ENCODE measurements around the gene ATAT1. TPM values are rescaled to one million over a fixed set of nuclear protein-coding genes. Genes with fewer than 3 reads are reported as not detected.

The ATAT1 gene
- total RNA-seq, 4 donors from 2014 or later = 0.82 to 2.6 (median 2.1) TPM

DNA sequence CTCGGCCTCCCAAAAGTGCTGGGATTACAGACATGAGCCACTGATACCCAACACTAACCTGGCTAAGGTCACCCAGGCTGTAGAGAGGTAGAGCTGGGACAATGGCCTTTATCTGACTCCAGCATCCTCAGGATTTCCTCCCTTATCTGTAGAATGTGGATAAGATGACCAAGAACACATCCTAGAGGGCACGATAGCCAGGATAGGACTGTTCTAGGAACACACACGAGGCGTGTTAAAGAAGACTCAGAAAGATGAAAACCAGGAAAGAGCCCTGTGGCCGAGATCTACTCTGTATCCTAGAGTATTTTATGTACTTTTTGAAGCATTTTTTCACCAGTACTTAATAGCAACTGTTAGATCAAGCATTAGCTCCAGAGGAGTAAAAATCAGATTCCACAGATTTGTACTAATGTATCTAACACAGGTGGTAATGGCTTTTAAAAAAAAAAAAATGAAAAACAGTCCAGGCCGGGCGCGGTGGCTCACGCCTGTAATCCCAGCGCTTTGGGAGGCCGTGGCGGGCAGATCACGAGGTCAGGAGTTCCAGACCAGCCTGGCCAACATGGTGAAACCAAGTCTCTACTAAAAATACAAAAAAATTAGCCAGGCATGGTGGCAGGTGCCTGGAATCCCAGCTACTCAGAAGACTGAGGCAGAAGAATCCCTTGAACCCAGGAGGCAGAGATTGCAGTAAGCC lies 26.9 kb upstream of the ATAT1 start:
- no peak for ATAC-seq
- Histone ChIP-seq H3K27ac (no peak overlapping the region), H3K27me3 (no peaks in the 10 kb centered on the region), H3K9me3 (no peaks in the 10 kb centered on the region), H3K4me1 (peaks cover 0 to 12% (median 0%) of the 10 kb centered on the region in 3 donors), H3K4me3 (no peak overlapping the region), H3K36me3 (peaks cover 4 to 54% of the 10 kb centered on the region in 2 donors)
- TF ChIP-seq EP300 (IDR thresholded peaks at IDR 0.05) (no peak), POLR2A (IDR thresholded peaks at IDR 0.05) (no peak), CTCF (IDR thresholded peaks at IDR 0.05) (no peak), POLR2AphosphoS5 (IDR thresholded peaks at IDR 0.05) (peak; percentile 14)
- WGBS, 2 donors (ENCODE audit: low coverage in 1 of 2) = 78 to 80% methylated on average over 11 to 12 of the region's 13 CpGs

DNA sequence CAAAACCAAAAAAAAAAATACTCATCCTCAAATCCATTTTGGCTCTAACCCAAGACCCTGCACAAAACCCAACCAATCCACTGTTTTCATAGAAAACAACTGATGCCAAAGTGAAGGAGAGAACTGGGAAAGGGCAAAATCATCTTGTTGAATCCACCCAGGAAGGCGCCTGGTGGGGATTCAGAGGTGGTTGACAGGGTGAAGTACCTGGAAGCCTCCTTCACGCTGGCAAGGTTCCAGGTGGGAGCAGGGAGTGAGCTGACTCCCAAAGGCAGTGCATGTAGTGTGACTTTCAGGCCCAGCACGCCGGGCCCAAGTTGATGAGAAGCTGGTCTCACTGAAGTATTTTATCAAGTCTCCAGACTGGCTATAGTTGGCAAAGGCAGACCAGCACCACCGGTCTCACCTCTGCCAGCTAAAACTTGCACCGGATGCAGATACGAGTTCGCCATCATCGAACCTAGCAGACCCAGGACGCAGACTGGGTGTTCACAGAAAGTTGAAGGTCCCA lies 26.2 kb upstream of the ATAT1 start:
- Histone ChIP-seq H3K4me1 (peaks cover 0 to 12% (median 0%) of the 10 kb centered on the region in 3 donors), H3K27ac (peak overlapping the region in 1 of 4 donors; percentile 4), H3K36me3 (peaks cover 10 to 58% of the 10 kb centered on the region in 2 donors), H3K27me3 (no peaks in the 10 kb centered on the region), H3K4me3 (no peak overlapping the region), H3K9me3 (no peaks in the 10 kb centered on the region)
- no peak for ATAC-seq
- TF ChIP-seq POLR2A (IDR thresholded peaks at IDR 0.05) (peak in 1 of 2 donors; percentile 11), CTCF (IDR thresholded peaks at IDR 0.05) (no peak)
- 7 to 55% methylated on average over 2 to 5 of the region's 10 CpGs for whole genome bisulfite sequencing, 2 donors (ENCODE audit: low coverage in 1 of 2)

DNA sequence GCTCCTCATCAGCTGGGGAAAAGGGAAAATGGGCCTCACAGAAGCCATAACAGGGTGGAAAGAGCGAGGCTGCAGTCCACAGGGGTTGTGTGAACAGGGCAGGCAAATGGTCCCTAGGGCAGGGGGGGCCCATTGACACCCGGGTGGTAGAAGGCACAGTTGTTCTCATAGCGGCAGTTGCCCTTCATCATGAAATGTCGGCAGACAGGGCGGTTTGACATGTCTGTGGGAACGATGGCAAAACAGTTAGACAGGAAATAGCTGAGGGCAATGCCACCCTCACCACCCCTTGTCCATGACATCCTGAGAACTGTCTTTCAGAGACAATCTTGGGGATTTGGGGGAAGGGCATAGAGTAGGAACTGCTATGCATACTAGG lies 25.2 kb upstream of the ATAT1 start:
- TF ChIP-seq CTCF (IDR thresholded peaks at IDR 0.05) (no peak), POLR2A (IDR thresholded peaks at IDR 0.05) (no peak), POLR2AphosphoS5 (IDR thresholded peaks at IDR 0.05) (no peak), EP300 (IDR thresholded peaks at IDR 0.05) (no peak)
- 56 to 64% methylated on average over 3 to 6 of the region's 6 CpGs for WGBS, 2 donors (ENCODE audit: low coverage in 1 of 2)
- Histone ChIP-seq H3K4me3 (no peak overlapping the region), H3K36me3 (peaks cover 10 to 68% of the 10 kb centered on the region in 2 donors), H3K27ac (no peak overlapping the region), H3K4me1 (peaks cover 0 to 12% (median 0%) of the 10 kb centered on the region in 3 donors), H3K9me3 (no peaks in the 10 kb centered on the region), H3K27me3 (no peaks in the 10 kb centered on the region)
- ATAC-seq = no peak

- Histone ChIP-seq H3K9me3 (no peaks in the 10 kb centered on the region), H3K36me3 (peaks cover 10 to 69% of the 10 kb centered on the region in 2 donors), H3K27ac (no peak overlapping the region), H3K27me3 (no peaks in the 10 kb centered on the region), H3K4me3 (no peak overlapping the region), H3K4me1 (peaks cover 0 to 18% (median 0%) of the 10 kb centered on the region in 3 donors)
- no peak for ATAC-seq
- 71 to 87% methylated on average over 2 to 3 of the region's 39 CpGs for WGBS, 2 donors (ENCODE audit: low coverage in 1 of 2)
- TF ChIP-seq POLR2AphosphoS5 (IDR thresholded peaks at IDR 0.05) (no peak), EP300 (IDR thresholded peaks at IDR 0.05) (no peak), POLR2A (IDR thresholded peaks at IDR 0.05) (no peak), CTCF (IDR thresholded peaks at IDR 0.05) (no peak)
Observed at GRCh38 chr6:30601815-30602641, 24.6 kb upstream of the ATAT1 start.
